GM12892 (cell line): ENCODE results near the gene SMYD3.
"Not testable (repeated sequence)": the region's sequence is repeated elsewhere in the genome, so short reads cannot be mapped to it uniquely, and the experiment has no call there.

Source experiments
- DNase-seq: peaks from one replicate; pipeline ENCODE4 v3.0.0; 2011; ENCODE audit not compliant: insufficient read length
- FAIRE-seq: peaks from 2 replicates; lab custom pipeline; 2011; peaks lifted over from hg19 to GRCh38; lab: Jason Lieb, UNC
- POLR2A ChIP-seq: IDR thresholded peaks from 2 replicates; pipeline ENCODE4 v1.6.1; 2011; ENCODE audit warnings: low read depth, low read length, control low read depth
- POLR2AphosphoS5 ChIP-seq: IDR thresholded peaks from 2 replicates; pipeline ENCODE4 v1.6.1; 2011; ENCODE audit warnings: low read depth, low read length, control low read depth
- TAF1 ChIP-seq: IDR thresholded peaks from 2 replicates; pipeline ENCODE4 v1.6.1; 2011; ENCODE audit warnings: low read depth, mild to moderate bottlenecking, control low read depth, low read length, borderline replicate concordance

Gene SMYD3

DNA sequence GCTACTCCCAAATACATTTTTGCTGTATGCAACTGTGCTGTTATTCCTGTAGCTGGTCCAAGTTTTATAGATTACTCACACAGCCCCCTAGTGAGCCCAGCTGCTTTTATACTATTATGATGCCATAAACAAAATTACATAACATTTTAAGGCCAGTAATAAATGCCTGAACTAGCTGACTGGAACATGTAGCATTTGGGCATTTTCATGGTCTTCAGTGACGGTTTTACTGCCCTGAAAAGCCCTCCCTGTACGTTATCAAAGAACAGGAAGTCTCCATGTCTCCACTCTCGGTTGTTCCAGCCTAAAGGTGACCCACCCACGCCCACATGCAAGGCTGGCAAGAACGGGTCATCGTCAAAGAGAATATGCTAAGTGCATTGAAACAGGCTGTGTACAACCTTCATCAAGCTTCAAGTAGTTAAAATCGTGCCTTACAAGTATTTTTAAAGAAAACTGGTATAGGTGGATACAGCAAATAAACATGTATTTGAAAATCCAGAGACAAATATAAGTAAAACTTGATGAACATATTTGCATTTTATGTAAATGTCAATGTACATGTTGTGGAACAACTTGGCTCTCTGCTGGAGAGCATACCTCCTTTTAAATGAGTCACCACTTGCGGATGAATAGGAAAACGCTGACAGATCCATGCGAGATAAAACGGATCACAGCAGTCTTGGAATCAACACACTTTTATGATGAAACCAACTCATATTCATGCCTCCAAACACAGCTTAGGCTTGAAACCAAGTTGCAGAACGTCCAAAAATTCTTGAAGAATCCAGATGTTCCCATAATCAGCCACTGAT is 520.5 kb downstream of the SMYD3 start:
- no peak for FAIRE-seq
- DNase-seq, result no peak
- no peak for TF ChIP-seq POLR2AphosphoS5

DNA sequence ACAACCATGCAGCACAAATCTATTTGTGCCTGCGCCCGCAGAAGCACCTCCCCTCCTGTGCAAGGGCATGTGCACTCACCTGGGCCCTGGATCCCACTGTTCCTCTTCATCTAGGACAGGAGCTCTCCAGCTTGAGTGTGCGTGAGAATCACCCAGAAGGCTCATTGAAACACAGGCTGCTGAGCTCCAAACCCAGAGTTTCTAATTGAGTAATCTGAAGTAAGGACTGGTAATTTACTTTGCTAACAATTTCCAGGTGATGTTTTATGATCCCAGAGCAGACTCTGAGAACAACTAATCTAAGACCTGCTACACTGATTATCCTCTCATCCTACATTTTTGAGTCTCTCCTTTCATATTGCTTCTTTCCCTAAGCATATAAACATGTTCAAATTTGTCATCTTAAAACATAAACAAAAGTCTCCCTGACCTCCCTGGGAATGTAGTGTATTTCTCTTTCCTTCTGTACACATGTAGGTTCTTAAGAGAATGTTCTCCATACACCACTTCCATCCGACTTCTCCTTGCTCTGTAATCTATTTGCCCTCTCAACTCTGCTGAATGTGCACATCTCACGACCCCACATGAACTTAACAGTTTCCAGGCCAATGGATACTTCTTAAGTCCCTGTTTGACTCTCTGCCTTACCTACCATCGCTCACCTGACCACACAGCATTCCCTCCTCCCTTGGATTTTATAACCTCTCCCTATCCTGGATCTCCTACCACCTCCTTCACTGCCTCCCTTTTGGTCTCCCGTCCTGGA is 522.5 kb downstream of the SMYD3 start:
- DNase-seq, result no peak
- TF ChIP-seq POLR2A, result no peak
- TF ChIP-seq POLR2AphosphoS5, result no peak
- TF ChIP-seq TAF1, result no peak
- FAIRE-seq, result no peak

DNA sequence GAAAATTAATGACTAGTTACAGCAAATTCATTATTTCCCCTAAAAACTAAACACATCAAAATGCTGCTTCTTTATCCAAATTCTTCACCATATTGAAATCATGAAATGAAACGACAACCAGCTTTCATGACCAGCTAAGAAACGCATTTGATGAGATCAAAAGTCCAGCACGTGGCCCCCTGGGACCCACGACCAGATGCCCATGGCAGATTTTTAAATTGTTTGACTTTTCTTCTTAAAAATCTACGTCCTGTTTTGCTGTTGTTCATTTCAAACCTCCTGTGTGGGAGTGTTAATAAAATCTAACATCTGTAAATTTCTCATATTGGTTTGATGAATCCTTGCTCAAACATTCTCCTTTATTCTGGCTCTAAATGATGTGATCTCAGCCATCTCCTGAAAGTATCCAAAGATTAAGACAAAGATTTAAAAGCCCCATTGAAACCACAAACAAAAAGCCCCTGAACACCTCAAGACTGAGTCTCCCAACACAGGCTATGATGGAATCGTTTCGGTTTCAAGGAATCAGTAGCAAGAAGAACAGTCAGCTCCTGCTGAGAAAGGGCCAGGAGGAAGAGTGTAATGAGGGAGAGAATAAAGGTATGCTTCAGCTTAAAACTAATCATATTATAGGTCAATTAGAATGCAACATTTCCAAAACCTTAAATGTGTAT is 523.6 kb downstream of the SMYD3 start:
- FAIRE-seq, result no peak
- DNase-seq, result no peak
- TF ChIP-seq POLR2A (no peak), TAF1 (no peak), POLR2AphosphoS5 (no peak)

GRCh38 chr1:245979589-245979988 is 527.5 kb downstream of the SMYD3 start:
- no peak for DNase-seq
- no peak for TF ChIP-seq POLR2A
- no peak for TF ChIP-seq POLR2AphosphoS5
- TF ChIP-seq TAF1, result no peak
- no peak for FAIRE-seq

- DNase-seq (no peak), FAIRE-seq (no peak)
- TF ChIP-seq POLR2A, result no peak
- TF ChIP-seq POLR2AphosphoS5, result no peak
- no peak for TF ChIP-seq TAF1
Observed at GRCh38 chr1:245978915-245979314, 528.2 kb downstream of the SMYD3 start.

GRCh38 chr1:245972476-245972875 is 534.6 kb downstream of the SMYD3 start:
- no peak for DNase-seq
- TF ChIP-seq POLR2A (no peak), POLR2AphosphoS5 (no peak), TAF1 (no peak)
- no peak for FAIRE-seq

DNA sequence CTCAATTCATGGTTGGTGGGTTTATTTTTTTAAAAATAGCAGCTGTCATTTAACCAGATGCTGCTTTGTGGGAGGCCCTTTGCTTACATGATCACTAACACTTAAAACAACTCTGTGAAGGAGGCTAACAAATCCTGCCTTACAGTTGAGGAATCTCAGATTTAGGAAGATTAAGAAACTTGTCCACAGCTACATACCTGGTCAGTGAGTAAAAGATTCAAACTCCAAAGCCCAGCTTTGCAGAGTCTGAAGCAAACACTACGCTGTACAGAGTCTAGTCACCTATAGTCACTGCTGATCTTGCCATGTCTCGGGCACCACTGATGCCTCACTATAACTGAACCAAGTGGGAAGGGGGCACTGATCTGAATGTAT is 535.4 kb downstream of the SMYD3 start:
- DNase-seq (no peak), FAIRE-seq (no peak)
- TF ChIP-seq POLR2A (no peak), TAF1 (no peak), POLR2AphosphoS5 (no peak)

DNA sequence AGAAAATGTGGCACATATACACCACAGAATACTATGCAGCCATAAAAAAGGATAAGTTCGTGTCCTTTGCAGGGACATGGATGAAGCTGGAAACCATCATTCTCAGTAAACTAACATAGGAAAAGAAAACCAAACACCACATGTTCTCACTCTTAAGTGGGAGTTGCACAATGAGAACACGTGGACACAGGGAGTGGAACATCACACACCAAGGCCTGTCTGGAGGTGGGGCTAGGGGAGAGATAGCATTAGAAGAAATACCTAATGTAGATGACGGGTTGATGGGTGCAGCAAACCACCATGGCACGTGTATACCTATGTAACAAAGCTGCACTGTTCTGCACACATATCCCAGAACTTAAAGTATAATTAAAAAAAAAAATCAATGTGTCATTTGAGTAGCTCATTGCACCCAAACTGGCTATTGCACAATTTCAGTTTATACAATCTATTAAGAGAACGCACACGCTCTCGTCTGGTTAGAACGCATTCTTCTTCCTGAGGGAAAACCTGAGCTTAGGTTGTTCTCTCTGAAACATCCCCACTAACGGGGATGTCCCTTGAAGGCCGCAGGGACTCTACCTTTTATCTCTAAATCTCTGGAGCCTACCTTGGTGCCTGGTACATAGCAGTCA is 535.9 kb downstream of the SMYD3 start:
- FAIRE-seq, result not testable (repeated sequence)

GRCh38 chr1:245969283-245969682 is 537.8 kb downstream of the SMYD3 start:
- FAIRE-seq (no peak), DNase-seq (no peak)
- no peak for TF ChIP-seq POLR2AphosphoS5
- no peak for TF ChIP-seq POLR2A
- TF ChIP-seq TAF1, result no peak

More for the DNA sequence above, 535.9 kb downstream of the SMYD3 start:
- not testable (repeated sequence) for DNase-seq

- TF ChIP-seq POLR2AphosphoS5 (no peak), POLR2A (no peak)
- FAIRE-seq (no peak), DNase-seq (no peak)
Observed at GRCh38 chr1:245968775-245969174, 538.3 kb downstream of the SMYD3 start.

GRCh38 chr1:245965398-245965797 is 541.7 kb downstream of the SMYD3 start:
- no peak for DNase-seq
- no peak for FAIRE-seq
- TF ChIP-seq POLR2AphosphoS5, result no peak
- TF ChIP-seq TAF1, result no peak
- TF ChIP-seq POLR2A, result no peak

GRCh38 chr1:245963649-245964048 is 543.4 kb downstream of the SMYD3 start:
- no peak for DNase-seq
- no peak for FAIRE-seq
- TF ChIP-seq POLR2AphosphoS5 (no peak), POLR2A (no peak), TAF1 (no peak)

DNA sequence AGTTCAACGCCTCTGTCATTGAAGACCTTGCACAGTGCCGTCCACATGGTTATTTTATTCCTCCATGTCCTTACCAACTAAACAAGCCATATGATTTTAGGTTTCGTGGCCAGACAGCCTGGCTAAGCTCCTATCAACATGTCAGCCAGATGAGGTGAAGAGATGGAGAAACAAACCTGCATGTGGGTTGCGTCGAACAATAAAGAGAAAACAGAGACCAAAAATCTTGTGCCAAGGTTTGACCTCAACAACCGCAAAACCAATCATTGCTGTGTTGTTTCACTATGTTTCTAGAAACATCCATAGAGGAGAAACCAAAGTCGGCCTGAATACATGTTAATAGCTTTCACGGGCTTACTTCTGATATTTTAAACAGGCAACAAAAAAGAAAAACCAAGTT is 544.6 kb downstream of the SMYD3 start:
- FAIRE-seq, result no peak
- DNase-seq, result no peak
- TF ChIP-seq POLR2A (no peak), POLR2AphosphoS5 (no peak), TAF1 (no peak)
